ENCODE measurements around the gene PRSS53.

PRSS53 gene

GRCh38 chr16:31083556-31083955 lies 5.2 kb downstream of the PRSS53 start:
- no peak for DNase-seq (ENCODE audit: low spot score)
- no peak for TF ChIP-seq CTCF (IDR thresholded peaks at IDR 0.05; ENCODE audit: extremely low read depth, missing control alignments)

- no peak for TF ChIP-seq CTCF (IDR thresholded peaks at IDR 0.05; ENCODE audit: extremely low read depth, missing control alignments)
- no peak for DNase-seq (ENCODE audit: low spot score)
These were observed 5.7 kb downstream of the PRSS53 start for GRCh38 chr16:31083081-31083480.

GRCh38 chr16:31082368-31083045 lies 6.2 kb downstream of the PRSS53 start:
- no peak for TF ChIP-seq CTCF (IDR thresholded peaks at IDR 0.05; ENCODE audit: extremely low read depth, missing control alignments)
- DNase-seq (ENCODE audit: low spot score) = no peak

GRCh38 chr16:31081428-31082351 lies 7.1 kb downstream of the PRSS53 start:
- TF ChIP-seq CTCF (IDR thresholded peaks at IDR 0.05; ENCODE audit: extremely low read depth, missing control alignments) = no peak
- no peak for DNase-seq (ENCODE audit: low spot score)

GRCh38 chr16:31080756-31081419 lies 7.9 kb downstream of the PRSS53 start:
- DNase-seq (ENCODE audit: low spot score) = no peak
- no peak for TF ChIP-seq CTCF (IDR thresholded peaks at IDR 0.05; ENCODE audit: extremely low read depth, missing control alignments)

- no peak for TF ChIP-seq CTCF (IDR thresholded peaks at IDR 0.05; ENCODE audit: extremely low read depth, missing control alignments)
- no peak for DNase-seq (ENCODE audit: low spot score)
These were observed 8.6 kb downstream of the PRSS53 start for GRCh38 chr16:31080035-31080629.

Measured in GM20000 (cell line).